ENCODE data around the gene CORO1C.

The CORO1C gene

GRCh38 chr12:108610856-108611605, 120.3 kb downstream of the CORO1C start:
- no peak for DNase-seq

- no peak for DNase-seq
These were observed 120.9 kb downstream of the CORO1C start for GRCh38 chr12:108610336-108610815.

GRCh38 chr12:108609537-108610335, 121.6 kb downstream of the CORO1C start:
- no peak for DNase-seq

GRCh38 chr12:108608616-108609015, 122.7 kb downstream of the CORO1C start:
- no peak for DNase-seq

GRCh38 chr12:108607981-108608600, 123.2 kb downstream of the CORO1C start:
- DNase-seq: no peak

GRCh38 chr12:108606492-108606891, 124.8 kb downstream of the CORO1C start:
- no peak for DNase-seq

GRCh38 chr12:108605690-108606406, 125.5 kb downstream of the CORO1C start:
- DNase-seq: no peak

GRCh38 chr12:108605000-108605689, 126.2 kb downstream of the CORO1C start:
- DNase-seq: no peak

GRCh38 chr12:108604208-108604941, 126.9 kb downstream of the CORO1C start:
- DNase-seq: no peak

- DNase-seq: no peak
These were observed 127.6 kb downstream of the CORO1C start for GRCh38 chr12:108603743-108604142.

- DNase-seq: no peak
These were observed 128.2 kb downstream of the CORO1C start for GRCh38 chr12:108602976-108603704.

- no peak for DNase-seq
These were observed 129.1 kb downstream of the CORO1C start for GRCh38 chr12:108602209-108602705.

GRCh38 chr12:108600702-108601007, 130.7 kb downstream of the CORO1C start:
- DNase-seq: no peak

- DNase-seq: no peak
These were observed 131.2 kb downstream of the CORO1C start for GRCh38 chr12:108599948-108600701.

GRCh38 chr12:108599541-108599940, 131.8 kb downstream of the CORO1C start:
- no peak for DNase-seq

- DNase-seq: no peak
These were observed 132.6 kb downstream of the CORO1C start for GRCh38 chr12:108598553-108599250.

GRCh38 chr12:108597559-108598471, 133.5 kb downstream of the CORO1C start, which contains the start of gene TMEM119:
Gene TMEM119 (minus strand): TSS chr12:108598084. CDS start chr12:108592383, 5,701 bp downstream.
- no peak for DNase-seq

Measured in stimulated activated CD4-positive, alpha-beta T cell treated with anti-CD3 and anti-CD28 coated beads, Interleukin-4, amount 100 ng/mL, for 1 hour (primary cell).